HG02938 (cell line): ENCODE data around the gene LIMK2.
"Not testable (repeated sequence)": the region's sequence is repeated elsewhere in the genome, so short reads cannot be mapped to it uniquely, and the experiment has no call there.

Experiments used
- ATAC-seq: cut with Tn5 transposase; IDR thresholded peaks from one replicate; pipeline ENCODE4 v1.9.1; 2021; ENCODE audit warnings: mild to moderate bottlenecking, moderate library complexity; ENCODE audit not compliant: unreplicated experiment

LIMK2 gene

DNA sequence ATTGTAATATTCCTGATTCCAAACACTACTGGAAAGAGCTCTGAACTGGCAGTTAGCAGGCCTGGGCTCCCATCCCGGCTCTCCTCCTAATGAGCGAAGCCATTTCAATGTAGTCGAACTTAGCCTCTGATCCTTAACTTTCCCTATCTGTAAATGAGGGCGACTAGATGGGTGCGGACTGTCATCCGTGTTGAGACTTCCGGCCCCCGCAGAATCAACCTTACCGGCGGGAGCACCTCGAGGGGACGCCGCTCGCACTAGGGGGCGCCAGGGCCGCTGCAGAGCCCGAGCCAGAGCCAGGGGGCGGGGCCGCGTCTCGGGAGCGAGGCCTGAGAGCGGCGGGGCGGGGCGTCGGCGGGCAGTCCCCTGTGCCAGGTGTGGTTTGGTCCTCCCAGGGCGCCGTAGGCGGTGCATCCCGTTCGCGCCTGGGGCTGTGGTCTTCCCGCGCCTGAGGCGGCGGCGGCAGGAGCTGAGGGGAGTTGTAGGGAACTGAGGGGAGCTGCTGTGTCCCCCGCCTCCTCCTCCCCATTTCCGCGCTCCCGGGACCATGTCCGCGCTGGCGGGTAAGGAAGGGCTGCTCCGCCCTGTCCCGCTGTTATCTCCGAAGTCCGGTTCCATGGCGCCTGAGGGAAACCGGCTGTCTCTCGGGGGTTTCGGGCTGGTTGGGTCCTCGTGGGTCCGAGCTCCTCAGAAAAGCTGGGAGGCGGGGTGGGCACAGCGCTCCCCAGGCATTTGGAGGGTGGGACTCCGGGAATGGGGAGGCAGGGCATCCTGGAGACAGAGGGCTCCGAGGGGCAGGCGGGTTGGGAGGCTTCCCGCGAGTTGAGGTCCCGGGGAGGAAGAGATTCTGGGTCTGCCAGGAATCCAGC is at the start of gene LIMK2:
Gene LIMK2 (plus strand): TSS at position 437 of the 869 bp plus-strand sequence. CDS start 111 bp downstream, at position 548.
- ATAC-seq: peak; percentile 64

DNA sequence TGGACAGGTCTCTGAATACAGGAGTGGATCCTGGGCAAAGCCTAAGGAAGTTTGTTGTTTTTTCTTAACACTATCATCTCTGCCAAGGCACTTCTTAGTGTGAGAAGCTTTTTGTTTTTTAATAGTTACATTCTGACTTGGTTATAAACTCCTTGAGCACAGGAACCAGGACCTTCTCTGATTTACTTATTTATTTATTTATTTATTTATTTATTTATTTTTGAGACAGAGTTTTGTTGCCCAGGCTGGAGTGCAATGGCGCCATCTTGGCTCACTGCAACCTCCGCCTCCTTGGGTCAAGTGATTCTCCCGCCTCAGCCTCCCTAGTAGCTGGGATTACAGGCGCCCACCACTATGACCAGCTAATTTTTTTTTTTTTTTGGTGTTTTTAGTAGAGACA is 41.1 kb upstream of the LIMK2 start:
- no peak for ATAC-seq

DNA sequence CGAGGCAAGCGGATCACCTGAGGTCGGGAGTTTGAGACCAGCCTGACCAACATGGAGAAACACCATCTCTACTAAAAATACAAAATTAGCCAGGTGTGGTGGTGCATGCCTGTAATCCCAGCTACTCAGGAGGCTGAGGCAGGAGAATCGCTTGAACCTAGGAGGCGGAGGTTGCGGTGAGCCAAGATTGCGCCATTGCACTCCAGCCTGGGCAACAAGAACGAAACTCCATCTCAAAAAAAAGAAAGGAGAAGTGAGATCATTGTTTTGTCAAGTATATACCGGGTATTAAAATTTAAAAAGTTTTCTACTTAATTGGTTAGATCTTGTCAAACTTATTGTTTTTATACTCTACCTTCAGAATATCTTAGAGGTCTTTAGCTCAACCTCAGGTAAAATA is 40.4 kb upstream of the LIMK2 start:
- ATAC-seq: not testable (repeated sequence)

DNA sequence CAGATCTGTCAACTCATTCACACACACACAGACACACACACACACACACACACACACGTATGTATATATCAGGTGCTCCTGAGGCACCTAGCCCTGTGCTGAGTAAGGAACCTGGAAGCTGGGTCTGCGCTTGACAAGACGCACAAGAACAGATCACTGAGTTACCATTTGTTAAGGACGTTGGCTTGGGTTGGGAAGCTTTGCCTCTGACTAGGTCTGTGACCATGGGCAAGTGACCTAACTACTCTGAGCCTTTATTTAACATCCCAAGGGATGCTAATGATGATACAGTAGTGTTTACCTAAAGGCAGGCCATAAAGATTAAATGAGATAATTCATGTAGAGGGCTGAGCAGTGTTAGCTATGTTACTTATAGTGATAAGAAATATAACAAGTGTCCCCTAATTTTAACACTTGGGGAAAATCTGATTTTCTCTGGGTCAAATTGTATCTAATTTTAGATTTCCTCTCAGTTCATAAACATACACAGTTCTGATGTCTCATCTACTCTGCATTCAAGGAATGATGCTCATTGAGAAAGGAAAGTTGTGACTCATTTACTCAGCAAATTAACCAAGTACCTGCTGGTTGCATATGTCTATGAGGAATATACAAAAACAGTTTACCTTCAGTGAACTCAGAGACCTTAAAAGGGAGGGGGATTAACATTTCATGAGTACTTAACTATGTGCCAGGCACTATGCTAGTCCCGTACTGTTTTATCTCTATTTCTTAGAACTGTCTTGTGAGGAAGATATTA is 38.5 kb upstream of the LIMK2 start:
- ATAC-seq: no peak

DNA sequence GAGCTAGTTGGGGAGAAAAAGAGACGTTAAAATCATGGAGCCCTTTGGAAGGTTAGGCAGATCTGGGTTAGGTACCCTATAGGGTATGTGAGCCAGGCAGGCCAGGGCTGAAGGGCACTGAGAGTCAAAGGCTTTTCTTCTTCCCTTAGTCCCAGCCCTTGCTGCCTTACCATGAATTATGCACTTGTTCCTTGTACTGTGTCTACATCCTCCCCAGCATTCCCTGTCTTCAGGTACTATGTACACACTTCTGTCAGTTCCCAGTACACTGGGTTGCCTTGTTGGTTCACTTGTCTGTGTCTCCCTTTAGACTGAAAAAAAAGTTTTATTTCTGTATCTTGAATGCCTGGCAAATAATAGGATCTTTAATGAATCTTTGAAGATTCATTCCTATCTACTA is 35.2 kb upstream of the LIMK2 start:
- ATAC-seq: no peak

DNA sequence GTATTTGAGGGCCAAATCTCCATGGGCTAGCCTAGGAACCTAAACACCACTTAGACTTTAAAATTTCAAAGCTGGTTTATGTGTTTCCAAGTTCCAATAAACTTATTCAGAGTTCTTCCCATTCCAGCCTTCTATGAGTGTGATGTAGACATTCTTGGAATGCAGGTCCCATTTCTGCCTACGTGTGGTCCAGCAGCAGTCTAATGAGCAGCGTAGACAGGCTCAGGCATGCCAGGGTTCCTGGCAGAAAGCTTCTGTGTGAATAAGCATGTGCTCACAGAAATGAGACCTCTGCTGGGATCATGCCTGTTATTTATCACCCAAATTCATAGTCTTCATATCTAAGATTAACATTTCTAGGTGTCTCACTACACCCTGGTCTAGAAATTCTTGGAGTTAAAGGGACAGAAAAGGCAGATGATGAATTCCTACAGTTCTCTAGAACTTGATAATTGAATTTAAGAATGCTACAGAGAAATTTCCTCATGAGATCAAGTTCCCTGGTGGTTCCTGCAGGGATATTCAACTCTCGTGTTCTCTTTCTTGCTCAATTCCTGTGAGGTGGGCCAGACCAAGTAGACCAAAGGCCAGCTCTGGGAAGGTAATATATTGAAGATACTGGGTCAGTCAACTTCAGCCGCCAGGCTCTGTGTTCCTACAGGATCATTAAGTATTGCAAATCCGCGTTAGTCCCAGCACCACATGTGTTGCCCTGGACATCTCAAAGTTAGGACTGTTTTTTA is 34.5 kb upstream of the LIMK2 start:
- no peak for ATAC-seq

DNA sequence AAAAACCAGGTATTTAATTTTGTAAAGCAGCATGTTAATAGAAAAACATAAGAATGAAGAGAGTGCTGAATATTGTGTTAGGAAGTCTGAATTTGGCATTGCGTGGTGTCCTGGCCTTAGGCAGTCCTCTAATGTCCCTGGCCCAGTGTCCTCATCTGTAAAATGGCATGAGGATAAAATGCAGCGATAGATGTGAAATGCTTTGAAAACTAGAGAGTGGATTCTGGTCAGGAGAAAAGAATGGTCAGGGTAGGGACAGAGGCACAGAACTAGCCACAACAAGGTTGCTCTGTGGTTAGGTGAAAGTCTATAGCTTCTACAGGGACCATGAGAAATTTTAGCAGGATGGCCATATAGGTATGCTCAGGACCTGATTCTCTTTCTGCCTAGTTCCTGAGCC is 33.2 kb upstream of the LIMK2 start:
- ATAC-seq: no peak

DNA sequence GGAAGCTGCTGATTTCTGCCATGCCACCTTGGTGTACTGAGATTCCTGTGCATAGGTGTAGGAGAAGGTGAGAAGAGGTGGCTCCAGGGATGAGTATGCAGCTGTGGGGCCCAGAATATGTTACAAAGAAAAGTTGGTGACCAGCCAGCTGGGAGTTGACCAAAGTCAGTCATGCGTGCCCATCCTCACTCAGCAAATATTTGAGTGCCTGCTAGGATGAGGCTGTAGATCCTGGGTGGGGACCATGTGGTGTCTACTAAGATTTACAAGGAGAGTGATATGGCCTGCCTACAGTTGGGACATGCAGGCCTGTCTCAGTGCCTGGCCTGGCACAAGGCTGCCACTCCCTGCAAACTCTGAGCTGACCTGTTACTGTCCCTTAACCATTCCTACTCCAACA is 32.8 kb upstream of the LIMK2 start:
- ATAC-seq: no peak

DNA sequence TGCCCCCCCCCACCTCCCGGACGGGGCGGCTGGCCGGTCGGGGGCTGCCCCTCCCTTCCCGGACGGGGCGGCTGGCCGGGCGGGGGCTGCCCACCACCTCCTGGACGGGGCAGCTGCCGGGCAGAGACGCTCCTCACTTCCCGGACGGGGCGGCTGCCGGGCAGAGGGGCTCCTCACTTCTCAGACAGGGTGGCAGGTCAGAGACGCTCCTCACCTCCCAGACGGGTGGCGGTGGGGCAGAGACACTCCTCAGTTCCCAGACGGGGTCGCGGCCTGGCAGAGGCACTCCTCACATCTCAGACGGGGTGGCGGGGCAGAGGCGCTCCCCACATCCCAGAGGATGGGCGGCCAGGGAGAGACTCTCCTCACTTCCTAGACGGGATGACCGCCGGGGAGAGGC is 28.1 kb upstream of the LIMK2 start:
- ATAC-seq: no peak

DNA sequence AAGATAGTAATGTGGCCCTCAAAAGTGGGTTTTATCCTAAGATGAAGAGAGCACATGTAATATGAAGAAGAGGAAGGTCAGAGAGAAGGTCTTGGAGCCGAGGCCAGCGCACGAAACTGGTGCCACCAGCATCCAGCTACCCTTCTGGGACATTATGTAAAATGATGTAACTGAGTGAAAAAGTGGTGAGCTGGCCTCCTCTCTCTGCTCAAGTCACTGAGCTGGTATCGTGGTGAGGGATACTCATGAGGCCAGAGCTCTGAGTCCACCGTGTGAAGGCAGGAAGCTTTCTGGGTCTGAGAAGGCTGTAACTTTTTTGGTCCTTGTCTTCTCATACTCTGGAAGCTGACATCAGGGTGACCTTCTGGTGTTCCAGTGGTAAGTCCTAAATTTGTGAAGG is 27.0 kb upstream of the LIMK2 start:
- no peak for ATAC-seq

DNA sequence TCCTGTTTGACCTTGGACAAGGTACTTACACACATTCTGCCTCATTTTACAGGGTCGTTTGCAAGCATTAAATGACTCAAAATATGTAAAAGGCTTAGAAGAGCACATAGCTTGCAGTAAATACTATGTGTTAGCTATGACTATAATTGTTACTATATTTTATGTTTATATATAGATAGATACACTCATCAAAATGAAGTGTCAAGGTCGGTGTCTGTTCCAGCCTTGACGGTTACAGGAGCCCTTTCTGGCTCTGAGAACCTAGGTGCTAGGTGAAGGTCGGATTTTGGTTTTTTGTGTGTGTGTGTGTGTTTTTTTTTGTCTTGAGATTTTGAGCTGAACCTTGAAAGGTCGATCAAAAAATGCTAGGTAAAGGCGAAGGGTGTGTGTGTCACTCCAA is 24.5 kb upstream of the LIMK2 start:
- no peak for ATAC-seq

DNA sequence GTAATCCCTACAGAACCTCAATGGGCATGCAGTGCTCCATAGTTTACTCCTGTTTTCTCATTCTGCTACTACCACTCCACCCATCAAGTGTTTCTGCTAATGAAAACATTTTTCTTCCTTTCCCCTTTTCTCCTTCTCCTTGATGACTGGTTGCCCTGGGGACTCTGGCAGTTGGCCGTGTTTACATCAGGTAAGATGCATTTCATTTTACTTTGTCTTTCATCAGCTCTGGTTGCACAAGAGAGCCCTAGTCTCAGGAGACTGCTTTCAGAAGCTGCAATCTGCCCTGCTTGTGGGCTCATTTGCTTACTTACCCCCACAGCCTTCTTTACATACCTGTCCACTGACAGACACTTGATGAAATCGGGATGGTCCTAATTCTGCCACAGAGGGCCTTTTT is 19.6 kb upstream of the LIMK2 start:
- ATAC-seq: no peak

DNA sequence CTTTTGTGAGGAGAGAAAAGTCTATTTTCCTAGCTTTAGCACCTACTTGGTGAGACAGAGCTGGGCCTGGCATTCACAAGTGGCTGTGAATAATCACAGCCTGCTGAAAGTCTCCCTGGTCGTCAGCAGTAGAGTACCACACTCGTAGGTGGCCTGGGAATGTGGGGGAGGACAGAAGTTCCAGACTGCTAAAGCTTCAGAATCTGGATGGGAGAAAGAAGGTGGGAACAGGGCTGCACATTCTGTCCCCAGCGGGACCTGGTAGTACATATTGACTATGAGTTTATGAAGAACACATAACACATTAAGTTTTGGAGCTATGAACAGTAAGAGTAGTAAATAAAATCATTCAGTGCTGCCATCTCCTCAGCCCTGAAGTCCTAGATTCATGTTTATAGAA is 19.0 kb upstream of the LIMK2 start:
- no peak for ATAC-seq

DNA sequence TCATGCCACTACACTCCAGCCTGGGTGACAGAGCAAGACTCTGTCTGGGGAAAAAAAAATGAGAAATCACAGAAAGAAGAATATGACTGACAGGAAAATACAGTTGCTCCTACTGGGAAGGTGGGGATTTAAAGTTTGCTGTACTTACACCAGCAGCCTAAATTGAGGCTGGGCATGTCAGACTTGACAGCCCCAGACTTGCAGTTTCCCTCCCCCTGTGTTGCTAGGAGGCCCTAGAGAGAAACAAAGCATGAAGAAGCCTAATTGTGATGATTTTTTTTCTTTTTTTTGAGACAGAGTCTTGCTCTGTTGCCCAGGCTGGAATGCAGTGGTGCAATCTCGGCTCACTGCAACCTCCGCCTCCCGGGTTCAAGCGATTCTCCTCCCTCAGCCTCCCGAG is 17.4 kb upstream of the LIMK2 start:
- not testable (repeated sequence) for ATAC-seq

DNA sequence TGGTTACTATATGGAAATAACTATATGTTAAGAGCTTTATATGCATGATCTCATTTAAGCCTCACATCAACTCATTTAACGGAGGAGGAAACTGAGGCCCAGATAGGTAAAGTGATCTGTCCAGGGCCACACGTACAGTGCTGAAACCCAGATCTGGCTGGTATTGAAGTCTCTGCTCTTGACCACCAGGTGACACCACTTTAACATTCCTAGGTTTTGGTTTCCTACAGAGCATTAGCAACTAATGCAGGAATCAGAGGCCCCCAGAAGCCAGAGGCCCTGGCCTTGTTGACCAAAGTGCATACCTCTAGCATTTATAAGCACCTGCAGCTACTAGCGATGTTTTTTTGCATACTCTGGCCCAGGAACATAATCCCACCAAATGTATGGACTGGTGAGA is 12.9 kb upstream of the LIMK2 start:
- no peak for ATAC-seq

DNA sequence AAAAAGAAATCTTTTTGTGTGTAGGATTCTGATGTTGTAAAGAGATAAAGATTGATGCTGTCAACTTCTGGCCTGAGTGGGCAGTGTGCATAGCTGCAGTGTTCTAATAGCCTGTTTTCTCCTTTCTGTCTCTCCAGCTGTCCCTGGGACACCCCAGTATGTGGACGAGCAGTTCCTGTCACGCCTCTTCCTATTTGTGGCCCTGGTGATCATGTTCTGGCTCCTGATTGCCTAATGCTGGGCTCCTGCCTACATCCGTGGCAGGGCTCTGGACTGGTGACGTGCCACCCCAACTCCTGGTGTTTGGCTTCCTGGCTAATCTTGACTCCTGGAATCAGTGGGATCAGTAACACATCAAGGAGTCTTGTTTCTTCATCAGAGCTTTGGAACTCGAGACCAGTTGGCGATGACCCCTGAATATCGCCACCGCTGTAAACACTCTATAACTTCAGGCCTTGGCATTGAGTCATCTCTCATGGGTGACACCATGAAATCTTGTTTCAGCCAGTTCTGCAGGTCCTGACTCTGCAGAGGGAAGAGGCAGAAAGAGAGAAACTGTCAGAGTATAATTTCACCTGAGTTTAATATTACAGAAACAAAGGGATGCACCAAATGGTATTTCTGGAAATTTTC is 7.6 kb upstream of the LIMK2 start:
- ATAC-seq: not testable (repeated sequence)

DNA sequence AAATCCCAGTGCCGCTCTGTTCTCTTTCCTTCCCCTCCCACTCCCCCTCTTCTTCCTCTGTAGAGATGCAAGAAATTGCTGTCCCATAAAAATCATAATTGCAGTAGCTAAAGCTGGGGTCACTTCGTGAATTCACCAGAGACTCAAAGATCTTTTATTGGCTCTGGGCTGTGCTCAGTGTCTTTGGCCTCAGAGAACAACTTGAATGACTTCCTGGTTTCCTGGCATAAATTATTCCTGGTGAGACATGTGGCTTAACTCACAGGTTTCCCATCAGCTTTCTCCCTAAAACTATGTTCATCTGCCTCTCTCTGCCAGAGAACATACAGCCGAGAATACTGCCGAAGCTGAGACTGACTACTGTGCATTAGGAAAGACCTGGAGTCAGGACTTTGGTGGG is 7.0 kb upstream of the LIMK2 start:
- not testable (repeated sequence) for ATAC-seq

DNA sequence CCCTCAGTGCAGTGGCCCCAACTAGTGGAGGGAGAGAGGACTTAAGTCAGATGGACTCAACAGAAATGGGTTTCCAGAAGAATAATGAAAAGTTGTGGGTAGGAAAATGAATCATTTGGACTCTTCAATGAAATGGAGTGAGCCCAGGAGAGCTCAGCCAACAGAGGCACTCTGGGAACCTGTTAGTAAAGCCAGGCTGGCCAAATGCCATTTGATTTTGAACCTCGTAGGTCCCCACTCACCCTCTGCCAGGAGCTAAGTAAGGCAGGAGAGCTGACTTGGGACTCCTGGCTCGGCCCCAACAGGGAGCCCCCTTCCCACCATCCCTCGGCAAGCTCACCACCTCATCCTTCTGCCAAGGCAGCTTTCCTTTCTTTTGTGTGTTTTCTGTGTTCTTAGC is 5.6 kb upstream of the LIMK2 start:
- ATAC-seq: not testable (repeated sequence)

DNA sequence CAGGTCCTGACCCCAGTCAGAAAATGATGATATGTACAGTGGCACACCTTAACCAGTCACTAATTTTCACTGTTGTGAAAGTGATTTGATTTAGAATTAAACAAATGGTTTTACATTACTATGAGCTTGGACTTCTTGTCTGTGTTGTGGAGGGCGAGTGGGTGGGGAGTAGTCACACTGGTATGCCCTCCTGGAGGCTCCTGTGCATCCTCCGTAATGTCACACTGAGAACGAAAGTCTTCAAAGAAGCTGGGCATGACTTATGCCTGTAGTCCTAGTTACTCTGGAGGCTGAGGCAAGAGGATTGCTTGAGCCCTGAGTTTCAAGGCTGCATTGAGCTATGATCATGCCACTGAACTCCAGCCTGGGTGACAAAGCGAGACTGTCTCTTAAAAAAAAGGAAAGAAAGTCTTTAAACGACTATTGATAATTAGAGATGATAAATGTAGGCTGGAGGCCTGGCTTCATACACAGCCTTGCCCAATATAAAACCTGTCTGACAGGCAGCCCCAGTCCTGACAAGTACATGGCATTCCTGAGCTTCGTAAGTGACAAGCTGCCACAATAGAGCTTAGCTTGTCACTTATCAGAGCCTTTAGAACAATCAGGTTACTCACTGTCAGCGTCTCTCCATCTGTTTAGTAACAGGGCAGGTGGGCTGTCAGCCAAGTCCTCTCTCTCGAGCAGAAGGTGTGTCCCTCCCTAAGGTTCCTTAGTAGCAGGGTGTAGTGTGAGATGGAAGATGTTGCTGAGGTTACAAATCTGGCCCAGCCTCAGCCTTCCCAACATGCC is 5.0 kb upstream of the LIMK2 start:
- no peak for ATAC-seq
